SK-N-SH (cell line): ENCODE measurements around the gene PHKG2.

ENCODE experiments used
- CHD2 ChIP-seq: fragments of 150-350 bp; IDR thresholded peaks from 2 replicates; pipeline ENCODE4 v1.6.1; 2018; ENCODE audit warnings: low read length; ENCODE audit not compliant: partially characterized antibody
- CTCF ChIP-seq: fragments of 200-600 bp; sonication (generic); IDR thresholded peaks from 2 replicates; pipeline ENCODE4 v1.6.1; 2017; ENCODE audit warnings: antibody characterized with exemption, mild to moderate bottlenecking, moderate library complexity
- ELF1 ChIP-seq: IDR thresholded peaks from 2 replicates; pipeline ENCODE4 v1.4.0; 2012
- FOXM1 ChIP-seq: IDR thresholded peaks from 2 replicates; pipeline ENCODE4 v1.4.0; 2012; ENCODE audit warnings: low read depth, mild to moderate bottlenecking
- GATA2 ChIP-seq: sonication (generic); formaldehyde crosslinking; IDR thresholded peaks from 2 replicates; pipeline ENCODE4 v1.5.0; 2020; ENCODE audit warnings: mild to moderate bottlenecking, missing genetic modification reagents
- IRF3 ChIP-seq: fragments of 150-350 bp; IDR thresholded peaks from 2 replicates; pipeline ENCODE4 v1.6.1; 2016; ENCODE audit warnings: mild to moderate bottlenecking, low read depth, low read length
- MEF2A ChIP-seq: IDR thresholded peaks from 2 replicates; pipeline ENCODE4 v1.4.0; 2012; ENCODE audit warnings: low read depth, borderline replicate concordance
- MXI1 ChIP-seq: IDR thresholded peaks from 2 replicates; pipeline ENCODE4 v1.6.1; 2012; ENCODE audit warnings: mild to moderate bottlenecking, low read depth, low read length, improper control_type of control experiment
- POLR2AphosphoS5 ChIP-seq: IDR thresholded peaks from 2 replicates; pipeline ENCODE4 v1.6.1; 2012; ENCODE audit warnings: low read depth, low read length
- SMC3 ChIP-seq: IDR thresholded peaks from 2 replicates; pipeline ENCODE4 v1.6.1; 2012; ENCODE audit warnings: low read depth, low read length, improper control_type of control experiment
- TAF1 ChIP-seq: IDR thresholded peaks from 2 replicates; pipeline ENCODE4 v1.6.1; 2012; ENCODE audit warnings: low read depth, mild to moderate bottlenecking, low read length, moderate library complexity, borderline replicate concordance
- USF2 ChIP-seq: fragments of 150-350 bp; IDR thresholded peaks from 2 replicates; pipeline ENCODE4 v1.6.1; 2017; ENCODE audit warnings: antibody characterized with exemption, low read length, low read depth, borderline replicate concordance
- ZBTB33 ChIP-seq: IDR thresholded peaks from 2 replicates; pipeline ENCODE4 v1.4.0; 2012; ENCODE audit warnings: low read depth, borderline replicate concordance

- TF ChIP-seq CHD2 = no peak
- TF ChIP-seq SMC3 = no peak
- no peak for TF ChIP-seq CTCF
- no peak for TF ChIP-seq FOXM1
- TF ChIP-seq USF2 = no peak
- TF ChIP-seq POLR2AphosphoS5 = no peak
- no peak for TF ChIP-seq ZBTB33
- TF ChIP-seq MEF2A = no peak
- TF ChIP-seq ELF1 = no peak
- no peak for TF ChIP-seq TAF1
- TF ChIP-seq MXI1 = no peak
- TF ChIP-seq IRF3 = no peak
- no peak for TF ChIP-seq GATA2 (CRISPR knock-in tag)
Measured at GRCh38 chr16:30725418-30725792, 22.8 kb upstream of the PHKG2 start.
